HG03457 (cell line): Measurements from ENCODE around the gene FAM184A.
"Not testable (repeated sequence)": the region's sequence is repeated elsewhere in the genome, so short reads cannot be mapped to it uniquely, and the experiment has no call there.

ENCODE experiments used
- ATAC-seq: cut with Tn5 transposase; IDR thresholded peaks from one replicate; pipeline ENCODE4 v1.9.1; 2021; ENCODE audit warnings: moderate number of reproducible peaks; ENCODE audit not compliant: unreplicated experiment

FAM184A gene

GRCh38 chr6:119022796-119023195 lies 55.7 kb downstream of the FAM184A start:
- no peak for ATAC-seq

GRCh38 chr6:119020597-119021561 lies 57.6 kb downstream of the FAM184A start:
- ATAC-seq = no peak

- not testable (repeated sequence) for ATAC-seq
These were observed 63.3 kb downstream of the FAM184A start for GRCh38 chr6:119015165-119015564.

- no peak for ATAC-seq
These were observed 65.9 kb downstream of the FAM184A start for GRCh38 chr6:119012521-119012920.

GRCh38 chr6:119009266-119009665 lies 69.2 kb downstream of the FAM184A start:
- ATAC-seq = not testable (repeated sequence)

GRCh38 chr6:119006974-119007373 lies 71.5 kb downstream of the FAM184A start:
- ATAC-seq = no peak

GRCh38 chr6:119002069-119002468 lies 76.4 kb downstream of the FAM184A start:
- no peak for ATAC-seq

GRCh38 chr6:118999494-119000040 lies 78.9 kb downstream of the FAM184A start:
- ATAC-seq = no peak

GRCh38 chr6:118997426-118997825 lies 81.0 kb downstream of the FAM184A start:
- not testable (repeated sequence) for ATAC-seq

GRCh38 chr6:118996289-118996820 lies 82.1 kb downstream of the FAM184A start:
- ATAC-seq = no peak

GRCh38 chr6:118993803-118994251 lies 84.6 kb downstream of the FAM184A start:
- ATAC-seq = no peak

- no peak for ATAC-seq
These were observed 85.1 kb downstream of the FAM184A start for GRCh38 chr6:118993358-118993757.

GRCh38 chr6:118992186-118992795 lies 86.2 kb downstream of the FAM184A start:
- ATAC-seq = no peak

- ATAC-seq = no peak
These were observed 92.2 kb downstream of the FAM184A start for GRCh38 chr6:118986312-118986711.

- ATAC-seq = no peak
These were observed 93.2 kb downstream of the FAM184A start for GRCh38 chr6:118985123-118985830.

- ATAC-seq = no peak
These were observed 94.1 kb downstream of the FAM184A start for GRCh38 chr6:118984342-118984741.

- no peak for ATAC-seq
These were observed 95.9 kb downstream of the FAM184A start for GRCh38 chr6:118982575-118982911.

- no peak for ATAC-seq
These were observed 96.4 kb downstream of the FAM184A start for GRCh38 chr6:118981884-118982574.

GRCh38 chr6:118980063-118980462 lies 98.4 kb downstream of the FAM184A start:
- ATAC-seq = no peak

- ATAC-seq = no peak
These were observed 103.7 kb downstream of the FAM184A start for GRCh38 chr6:118974790-118975189.
